Endothelial cell (in vitro differentiated cells): ENCODE results near the gene CACNG7. TPM values are rescaled to one million over a fixed set of nuclear protein-coding genes. Genes with fewer than 3 reads are reported as not detected.
A peak's percentile ranks its signal among the peaks of the same experiment; 100 is the strongest.

Experiments
- DNase-seq: peaks from one replicate; pipeline ENCODE4 v3.0.0; 2021; ENCODE audit warnings: low spot score
- H3K27ac Mint-ChIP-seq: one replicate; pipeline ENCODE4 v1.8.0; 2021; ENCODE audit warnings: mixed read lengths, inconsistent platforms; ENCODE audit not compliant: unreplicated experiment
- H3K27me3 Mint-ChIP-seq: one replicate; pipeline ENCODE4 v1.8.0; 2021; ENCODE audit warnings: mild to moderate bottlenecking, moderate library complexity, mixed read lengths, inconsistent platforms; ENCODE audit not compliant: unreplicated experiment
- H3K36me3 Mint-ChIP-seq: one replicate; pipeline ENCODE4 v1.8.0; 2021; ENCODE audit warnings: mild to moderate bottlenecking, low read depth, mixed read lengths, inconsistent platforms; ENCODE audit not compliant: unreplicated experiment
- H3K4me1 Mint-ChIP-seq: one replicate; pipeline ENCODE4 v1.8.0; 2021; ENCODE audit warnings: mild to moderate bottlenecking, mixed read lengths, inconsistent platforms; ENCODE audit not compliant: unreplicated experiment
- H3K4me3 Mint-ChIP-seq: one replicate; pipeline ENCODE4 v1.8.0; 2021; ENCODE audit warnings: mild to moderate bottlenecking, mixed read lengths, inconsistent platforms; ENCODE audit not compliant: unreplicated experiment
- H3K9me3 Mint-ChIP-seq: one replicate; pipeline ENCODE4 v1.8.0; 2021; ENCODE audit warnings: mixed read lengths, inconsistent platforms; ENCODE audit not compliant: unreplicated experiment
- total RNA-seq: library from RNA; stranded (reverse); fragmentation: NEBNext Ultra II Directional; extraction: Animal tissue kit (Norgen Biotek cat#: 25700); gene quantifications from one replicate; pipeline ENCODE4 v1.2.1, GENCODE V29; 2021; ENCODE audit not compliant: unreplicated experiment
- TF ChIP-seq, protein P1 (sequence below): fragments of 200-600 bp; sonication (generic); IDR thresholded peaks from one replicate; pipeline ENCODE4 v1.5.0; 2021; ENCODE audit warnings: antibody characterized with exemption; ENCODE audit not compliant: unreplicated experiment

CACNG7 gene
- total RNA-seq, 1 donor from 2014 or later, result 0.51 TPM

- H3K36me3 Mint-ChIP-seq, result peaks cover 16% of the 10 kb centered on the region
- DNase-seq, result peak; percentile 75
- TF ChIP-seq, protein P1, sequence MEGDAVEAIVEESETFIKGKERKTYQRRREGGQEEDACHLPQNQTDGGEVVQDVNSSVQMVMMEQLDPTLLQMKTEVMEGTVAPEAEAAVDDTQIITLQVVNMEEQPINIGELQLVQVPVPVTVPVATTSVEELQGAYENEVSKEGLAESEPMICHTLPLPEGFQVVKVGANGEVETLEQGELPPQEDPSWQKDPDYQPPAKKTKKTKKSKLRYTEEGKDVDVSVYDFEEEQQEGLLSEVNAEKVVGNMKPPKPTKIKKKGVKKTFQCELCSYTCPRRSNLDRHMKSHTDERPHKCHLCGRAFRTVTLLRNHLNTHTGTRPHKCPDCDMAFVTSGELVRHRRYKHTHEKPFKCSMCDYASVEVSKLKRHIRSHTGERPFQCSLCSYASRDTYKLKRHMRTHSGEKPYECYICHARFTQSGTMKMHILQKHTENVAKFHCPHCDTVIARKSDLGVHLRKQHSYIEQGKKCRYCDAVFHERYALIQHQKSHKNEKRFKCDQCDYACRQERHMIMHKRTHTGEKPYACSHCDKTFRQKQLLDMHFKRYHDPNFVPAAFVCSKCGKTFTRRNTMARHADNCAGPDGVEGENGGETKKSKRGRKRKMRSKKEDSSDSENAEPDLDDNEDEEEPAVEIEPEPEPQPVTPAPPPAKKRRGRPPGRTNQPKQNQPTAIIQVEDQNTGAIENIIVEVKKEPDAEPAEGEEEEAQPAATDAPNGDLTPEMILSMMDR, result no peak
- H3K4me3 Mint-ChIP-seq, result peak overlapping the region; percentile 91
- H3K27ac Mint-ChIP-seq, result peak overlapping the region; percentile 43
- peaks cover 23% of the 10 kb centered on the region for H3K4me1 Mint-ChIP-seq
- peaks cover 17% of the 10 kb centered on the region for H3K27me3 Mint-ChIP-seq
- no peaks in the 10 kb centered on the region for H3K9me3 Mint-ChIP-seq
These were observed 68.4 kb downstream of the CACNG7 start for GRCh38 chr19:53977429-53977990.

DNA sequence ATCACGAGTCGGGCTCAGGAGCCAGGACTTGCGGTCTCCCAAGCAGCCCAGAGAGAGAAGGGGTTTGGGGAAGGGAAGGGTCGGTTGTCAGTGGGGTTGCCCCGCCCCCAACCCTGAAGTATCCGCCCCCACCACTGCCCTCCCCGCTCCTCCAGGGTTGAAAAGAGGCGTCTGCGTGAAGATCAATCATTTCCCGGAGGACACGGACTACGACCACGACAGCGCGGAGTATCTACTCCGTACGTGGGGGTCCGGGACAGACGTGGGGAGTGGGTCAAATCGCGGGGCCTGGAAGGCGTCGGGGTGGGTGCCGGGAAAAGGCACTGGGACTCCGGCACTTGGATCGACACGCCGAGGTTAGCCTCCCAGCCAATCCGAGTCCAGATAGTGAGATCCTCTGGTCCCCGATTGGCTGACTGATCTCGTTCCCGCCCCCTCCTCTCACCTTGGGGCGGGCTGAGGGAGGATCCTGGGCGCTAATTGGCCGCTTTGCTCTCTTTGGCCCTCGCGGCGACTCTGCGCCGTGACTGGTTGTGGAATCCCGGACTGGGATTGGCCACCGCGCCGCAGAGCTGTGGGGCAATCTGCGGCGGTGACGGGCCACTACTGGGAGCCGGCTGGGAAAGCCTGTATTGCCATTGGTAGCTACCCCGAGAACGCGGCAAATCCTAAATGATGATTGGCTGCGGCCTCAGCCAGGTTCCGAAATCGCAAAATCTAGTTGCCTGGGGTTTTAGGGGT, 69.1 kb downstream of the CACNG7 start:
- TF ChIP-seq, protein P1, result no peak
- Mint-ChIP-seq H3K4me1 (peaks cover 23% of the 10 kb centered on the region), H3K4me3 (peak overlapping the region; percentile 91), H3K27ac (peak overlapping the region; percentile 89), H3K36me3 (peaks cover 16% of the 10 kb centered on the region), H3K9me3 (no peaks in the 10 kb centered on the region), H3K27me3 (peaks cover 17% of the 10 kb centered on the region)
- DNase-seq, result peak; percentile 95

GRCh38 chr19:53978975-53979801, 70.1 kb downstream of the CACNG7 start:
- Mint-ChIP-seq H3K9me3 (no peaks in the 10 kb centered on the region), H3K4me1 (peaks cover 23% of the 10 kb centered on the region), H3K36me3 (peaks cover 16% of the 10 kb centered on the region), H3K27me3 (peaks cover 17% of the 10 kb centered on the region), H3K27ac (peak overlapping the region; percentile 68), H3K4me3 (peak overlapping the region; percentile 86)
- DNase-seq, result no peak
- TF ChIP-seq, protein P1, result no peak

DNA sequence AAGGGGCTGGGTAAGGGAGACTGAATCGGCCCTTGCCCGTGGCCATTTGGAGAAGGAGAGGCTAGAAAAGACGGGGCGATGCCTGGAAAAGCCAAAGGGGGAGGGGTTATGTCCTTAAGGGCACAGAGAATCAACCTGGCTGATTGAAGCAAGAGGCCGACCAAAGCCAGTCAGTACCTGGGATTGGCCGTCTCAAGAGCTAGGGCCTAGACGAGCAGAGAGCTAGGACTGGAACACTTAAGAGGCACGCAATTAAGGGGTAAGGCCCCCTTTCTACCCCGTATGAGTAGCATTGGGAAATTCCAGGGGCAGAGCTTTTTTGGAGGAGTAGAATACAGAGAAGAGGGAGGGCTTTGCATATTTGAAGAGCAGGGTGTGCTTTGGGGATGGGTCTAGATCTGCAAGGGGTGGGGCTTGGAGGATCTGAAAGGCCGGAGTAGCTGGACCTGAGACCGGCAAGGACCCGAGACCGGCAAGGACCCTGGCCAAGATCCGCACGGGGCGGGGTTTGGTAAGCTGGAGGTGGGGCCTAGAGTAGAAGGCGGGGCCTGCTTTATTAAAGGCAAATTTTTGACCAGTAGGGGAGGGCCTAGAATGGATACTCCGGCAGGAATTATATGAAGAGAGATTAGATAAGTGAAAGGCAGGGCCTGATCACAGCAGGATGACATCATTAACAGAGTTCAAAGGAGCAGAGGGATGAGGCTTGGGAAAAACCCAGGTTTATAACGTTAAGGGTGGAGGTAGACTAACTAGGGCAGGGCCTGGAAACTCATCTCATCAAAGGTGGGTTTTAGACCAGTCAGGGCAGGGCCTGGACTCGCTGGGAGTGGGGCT, 71.7 kb downstream of the CACNG7 start:
- Mint-ChIP-seq H3K4me3 (peak overlapping the region; percentile 86), H3K27ac (peak overlapping the region; percentile 69), H3K36me3 (peaks cover 16% of the 10 kb centered on the region), H3K4me1 (peaks cover 23% of the 10 kb centered on the region), H3K27me3 (peaks cover 17% of the 10 kb centered on the region), H3K9me3 (no peaks in the 10 kb centered on the region)
- no peak for DNase-seq
- TF ChIP-seq, protein P1, result no peak
